Ovary (tissue), 3 donors: ENCODE results near the gene CA9.

Experiments
- EP300 ChIP-seq: sonication (generic); formaldehyde crosslinking; IDR thresholded peaks from one replicate; pipeline ENCODE4 v1.6.1; 2017; ENCODE audit warnings: antibody characterized with exemption
- POLR2A ChIP-seq: fragments of 450-650 bp; IDR thresholded peaks from one replicate; pipeline ENCODE4 v1.6.1; 2017; ENCODE audit warnings: antibody characterized with exemption, mild to moderate bottlenecking, moderate library complexity
- TF ChIP-seq, protein P1 (sequence below), 3 donors: fragments of 450-650 bp in 2 of 3; fragments of 200-600 bp in 1 of 3; IDR thresholded peaks; one replicate each; pipeline versions ENCODE4 v1.5.1 to v1.8.0; 2016 to 2022; ENCODE audit warnings: antibody characterized with exemption in 3 of 3, mild to moderate bottlenecking in 1 of 3
- donor health status: DM: no; HTN: no; CAD: no.

DNA sequence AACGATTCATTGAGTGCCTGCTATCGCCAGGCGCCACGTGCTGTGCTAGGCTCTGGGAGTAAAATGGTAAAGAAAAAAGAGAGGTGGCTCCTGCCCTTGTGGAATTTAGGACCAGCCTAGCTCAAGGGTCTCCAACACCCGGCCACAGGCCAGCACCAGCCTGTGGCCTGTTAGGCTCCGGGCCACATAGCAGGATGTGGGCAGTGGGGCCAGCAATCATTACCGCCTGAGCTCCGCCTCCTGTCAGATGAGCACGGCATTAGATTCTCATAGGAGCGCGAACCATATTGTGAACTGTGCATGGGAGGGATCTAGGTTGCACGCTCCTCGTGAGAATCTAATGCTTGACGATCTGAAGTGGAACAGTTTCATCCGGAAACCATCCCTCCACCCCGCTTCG lies 17.4 kb upstream of the CA9 start:
- TF ChIP-seq, protein P1, sequence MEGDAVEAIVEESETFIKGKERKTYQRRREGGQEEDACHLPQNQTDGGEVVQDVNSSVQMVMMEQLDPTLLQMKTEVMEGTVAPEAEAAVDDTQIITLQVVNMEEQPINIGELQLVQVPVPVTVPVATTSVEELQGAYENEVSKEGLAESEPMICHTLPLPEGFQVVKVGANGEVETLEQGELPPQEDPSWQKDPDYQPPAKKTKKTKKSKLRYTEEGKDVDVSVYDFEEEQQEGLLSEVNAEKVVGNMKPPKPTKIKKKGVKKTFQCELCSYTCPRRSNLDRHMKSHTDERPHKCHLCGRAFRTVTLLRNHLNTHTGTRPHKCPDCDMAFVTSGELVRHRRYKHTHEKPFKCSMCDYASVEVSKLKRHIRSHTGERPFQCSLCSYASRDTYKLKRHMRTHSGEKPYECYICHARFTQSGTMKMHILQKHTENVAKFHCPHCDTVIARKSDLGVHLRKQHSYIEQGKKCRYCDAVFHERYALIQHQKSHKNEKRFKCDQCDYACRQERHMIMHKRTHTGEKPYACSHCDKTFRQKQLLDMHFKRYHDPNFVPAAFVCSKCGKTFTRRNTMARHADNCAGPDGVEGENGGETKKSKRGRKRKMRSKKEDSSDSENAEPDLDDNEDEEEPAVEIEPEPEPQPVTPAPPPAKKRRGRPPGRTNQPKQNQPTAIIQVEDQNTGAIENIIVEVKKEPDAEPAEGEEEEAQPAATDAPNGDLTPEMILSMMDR (IDR thresholded peaks at IDR 0.05) = no peak
- TF ChIP-seq POLR2A (no peak), EP300 (no peak)
